H54 (cell line): ENCODE data around the gene PTK7.

Source experiments
- DNase-seq: peaks from one replicate; pipeline ENCODE4 v3.0.0; 2011; ENCODE audit warnings: low spot score, mixed read lengths; ENCODE audit not compliant: insufficient read length
- FAIRE-seq: peaks from 3 replicates; lab custom pipeline; 2011; peaks lifted over from hg19 to GRCh38; lab: Jason Lieb, UNC
- POLR2A ChIP-seq: IDR thresholded peaks from 2 replicates; pipeline ENCODE4 v1.6.1; 2011; ENCODE audit warnings: low read depth, mild to moderate bottlenecking, low read length

PTK7 gene

DNA sequence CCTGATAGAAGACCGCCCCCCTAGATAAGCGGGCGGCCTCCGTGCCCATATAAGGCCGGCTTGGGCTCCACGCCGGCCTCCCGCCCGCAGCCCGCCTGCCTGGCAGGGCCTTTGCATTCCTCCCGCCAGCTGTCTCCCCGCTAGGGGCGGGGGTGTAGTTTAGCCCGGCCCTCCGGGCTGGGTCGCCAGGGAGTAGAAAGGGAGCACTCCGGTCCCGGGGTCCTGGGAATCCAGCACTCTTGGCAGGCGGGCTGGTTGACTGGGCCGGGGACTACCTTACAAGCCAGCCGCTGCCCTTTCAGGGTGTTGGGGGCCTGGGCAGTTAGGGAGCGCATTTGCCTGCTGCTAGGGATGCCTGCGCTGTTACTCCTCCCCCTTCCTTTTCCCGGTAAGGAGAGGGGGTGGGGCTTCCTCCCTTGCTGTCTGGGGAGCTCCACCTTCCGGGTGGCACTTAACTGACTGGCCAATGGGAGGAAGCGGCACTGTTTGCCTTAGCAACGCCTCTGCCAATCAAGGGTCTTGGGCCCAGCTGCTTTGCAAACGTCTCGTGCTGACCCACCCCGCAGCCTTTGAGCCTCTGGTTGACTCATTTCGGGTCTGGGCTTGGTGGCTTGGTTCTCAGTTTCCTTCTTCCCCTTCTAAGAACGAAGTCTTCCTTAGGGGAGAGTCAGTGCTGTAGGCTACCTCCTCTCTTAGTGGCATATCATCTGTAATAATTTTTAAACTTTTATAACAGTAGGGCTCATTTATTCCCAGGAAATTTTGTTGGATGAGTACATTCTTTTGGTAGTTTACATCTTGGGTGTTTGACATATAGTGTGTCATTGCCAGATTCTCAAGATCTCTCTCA lies 98.4 kb downstream of the PTK7 start:
- TF ChIP-seq POLR2A: peak; percentile 59
- FAIRE-seq: peak; percentile 89
- peak; percentile 98 for DNase-seq

DNA sequence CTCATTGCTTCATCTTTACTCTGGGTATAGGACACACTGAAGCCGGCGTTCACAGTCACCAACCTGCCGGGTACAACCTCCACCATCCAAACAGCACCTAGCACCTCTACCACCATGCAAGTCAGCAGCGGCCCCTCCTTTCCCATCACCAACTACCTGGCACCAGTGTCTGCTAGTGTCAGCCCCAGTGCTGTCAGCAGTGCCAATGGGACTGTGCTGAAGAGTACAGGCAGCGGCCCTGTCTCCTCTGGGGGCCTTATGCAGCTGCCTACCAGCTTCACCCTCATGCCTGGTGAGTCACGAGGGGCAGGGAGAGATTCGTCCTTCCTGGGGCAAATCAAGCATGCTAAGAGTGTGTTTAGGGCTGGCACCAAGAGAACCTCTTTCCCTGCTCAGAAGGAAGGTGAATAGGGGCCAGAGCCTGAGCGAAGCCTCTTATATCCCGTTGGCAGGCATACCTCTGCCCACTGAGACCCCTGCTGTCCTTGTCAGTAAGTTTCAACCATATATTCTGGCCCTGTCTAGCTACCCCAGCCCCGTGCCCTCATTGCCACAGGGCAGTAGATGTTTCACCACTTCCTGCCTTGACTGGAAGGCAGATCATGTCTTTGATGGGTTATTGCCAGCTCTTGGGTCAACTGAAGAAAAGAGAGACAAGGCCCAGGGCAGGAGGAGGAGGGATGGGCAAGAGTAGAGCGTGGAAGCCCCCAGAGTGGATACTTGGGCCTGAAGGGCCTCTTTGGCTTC lies 99.7 kb downstream of the PTK7 start:
- FAIRE-seq (no peak), DNase-seq (no peak)
- TF ChIP-seq POLR2A: no peak

DNA sequence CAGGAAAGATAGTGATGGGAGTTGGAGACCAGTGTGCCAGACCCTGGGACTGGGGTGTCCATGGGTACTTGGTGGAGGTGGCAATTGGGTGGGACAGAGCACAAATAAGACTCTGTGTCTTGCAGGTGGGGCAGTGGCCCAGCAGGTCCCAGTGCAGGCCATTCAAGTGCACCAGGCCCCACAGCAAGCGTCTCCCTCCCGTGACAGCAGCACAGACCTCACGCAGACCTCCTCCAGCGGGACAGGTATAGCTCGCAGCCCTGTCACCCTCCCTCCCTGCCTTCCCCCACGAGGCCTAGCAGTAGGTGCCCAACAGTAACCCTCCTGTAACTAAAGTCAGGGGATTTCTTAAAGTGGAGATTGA lies 100.3 kb downstream of the PTK7 start:
- DNase-seq (no peak), FAIRE-seq (no peak)
- TF ChIP-seq POLR2A: no peak

DNA sequence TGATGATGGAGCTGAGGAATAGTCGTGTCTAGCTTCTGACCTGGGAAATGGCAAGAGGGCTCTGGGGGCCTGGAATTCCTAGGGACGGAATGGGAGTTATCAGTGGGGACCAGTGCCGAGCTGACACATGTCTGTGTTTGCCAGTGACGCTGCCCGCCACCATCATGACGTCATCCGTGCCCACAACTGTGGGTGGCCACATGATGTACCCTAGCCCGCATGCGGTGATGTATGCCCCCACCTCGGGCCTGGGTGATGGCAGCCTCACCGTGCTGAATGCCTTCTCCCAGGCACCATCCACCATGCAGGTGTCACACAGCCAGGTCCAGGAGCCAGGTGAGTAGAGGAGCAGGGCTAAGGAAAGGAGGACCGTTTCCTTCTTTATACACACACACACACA lies 102.0 kb downstream of the PTK7 start:
- DNase-seq (no peak), FAIRE-seq (no peak)
- TF ChIP-seq POLR2A: no peak

DNA sequence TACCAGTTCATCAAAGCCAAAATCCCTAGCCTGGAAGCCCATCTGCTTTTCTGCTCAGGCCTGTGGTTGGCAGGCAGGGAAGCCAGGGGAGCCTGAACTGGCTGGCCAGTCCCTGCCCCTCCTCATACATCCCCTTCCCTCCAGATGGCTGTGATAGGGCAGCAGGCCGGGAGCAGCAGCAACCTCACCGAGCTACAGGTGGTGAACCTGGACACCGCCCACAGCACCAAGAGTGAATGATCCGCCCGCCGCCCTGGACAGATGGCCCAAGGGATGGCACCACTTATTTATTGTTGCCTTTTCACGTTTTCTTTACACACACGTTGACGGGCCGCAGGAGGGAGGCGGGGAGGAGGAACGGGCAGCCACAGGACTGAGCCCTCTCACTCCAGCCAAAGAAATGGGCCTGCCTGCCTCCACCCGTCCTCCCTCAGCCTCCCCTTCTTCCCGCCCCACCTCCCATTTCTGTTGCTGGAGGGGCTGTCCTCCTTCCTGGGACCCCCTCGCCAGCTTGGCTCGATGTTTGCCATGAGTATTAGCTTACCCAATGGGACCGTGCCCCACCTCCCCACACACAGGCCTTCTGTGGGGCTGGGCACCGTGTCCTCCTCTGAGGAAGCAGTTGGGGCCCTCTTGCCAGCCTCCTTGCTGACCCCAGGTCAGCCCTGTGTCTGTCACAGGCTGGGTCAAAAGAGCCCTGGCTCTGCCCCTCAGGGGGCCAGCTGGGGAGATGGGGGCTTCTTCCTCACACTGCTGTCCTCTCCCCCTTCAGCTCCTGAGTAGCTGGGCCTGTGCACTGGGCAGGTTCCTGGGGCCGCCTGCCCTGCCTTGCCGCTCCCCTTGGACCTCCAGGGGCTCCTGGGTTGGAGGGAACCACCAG lies 103.1 kb downstream of the PTK7 start:
- no peak for DNase-seq
- no peak for TF ChIP-seq POLR2A
- no peak for FAIRE-seq

DNA sequence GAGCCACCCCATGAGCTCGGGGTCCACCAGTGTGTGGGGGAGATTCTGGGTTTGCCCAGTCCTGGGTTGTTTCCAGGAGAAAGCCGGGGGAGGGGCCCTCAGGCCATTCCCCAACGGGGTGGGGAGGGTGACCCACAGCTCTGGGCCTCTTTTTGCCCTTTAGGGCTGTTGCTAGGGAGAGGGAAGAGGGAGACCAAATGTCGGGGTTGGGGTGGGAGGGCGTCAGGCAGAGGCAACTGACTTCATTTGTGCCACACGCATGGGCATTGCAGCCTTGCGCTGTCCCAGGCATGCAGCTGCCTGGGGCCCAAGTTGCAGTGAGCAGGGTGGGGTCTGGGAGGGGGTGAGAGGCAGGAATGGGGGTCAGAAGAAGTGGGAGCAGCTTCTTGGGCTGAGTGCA lies 103.9 kb downstream of the PTK7 start:
- TF ChIP-seq POLR2A: no peak
- FAIRE-seq: no peak
- DNase-seq: no peak

DNA sequence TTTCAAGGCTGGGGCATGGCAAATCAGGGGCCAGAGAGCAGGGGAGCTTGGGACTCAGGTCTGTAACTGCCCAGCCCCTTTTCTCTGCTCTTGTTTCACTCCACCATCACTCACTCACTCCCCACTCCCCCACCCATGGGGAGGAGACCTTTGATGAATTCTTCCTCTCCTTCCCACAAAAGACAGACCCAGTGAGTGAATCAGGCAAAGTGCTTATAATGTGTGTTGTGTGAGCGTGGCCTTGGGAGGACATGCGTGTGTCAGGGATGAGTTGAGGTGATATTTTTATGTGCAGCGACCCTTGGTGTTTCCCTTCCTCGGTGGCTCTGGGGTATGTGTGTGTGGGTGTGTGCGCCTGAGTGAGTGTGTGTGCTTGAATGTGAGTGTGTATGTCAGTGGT lies 104.9 kb downstream of the PTK7 start:
- DNase-seq: no peak
- no peak for TF ChIP-seq POLR2A
- FAIRE-seq: no peak

DNA sequence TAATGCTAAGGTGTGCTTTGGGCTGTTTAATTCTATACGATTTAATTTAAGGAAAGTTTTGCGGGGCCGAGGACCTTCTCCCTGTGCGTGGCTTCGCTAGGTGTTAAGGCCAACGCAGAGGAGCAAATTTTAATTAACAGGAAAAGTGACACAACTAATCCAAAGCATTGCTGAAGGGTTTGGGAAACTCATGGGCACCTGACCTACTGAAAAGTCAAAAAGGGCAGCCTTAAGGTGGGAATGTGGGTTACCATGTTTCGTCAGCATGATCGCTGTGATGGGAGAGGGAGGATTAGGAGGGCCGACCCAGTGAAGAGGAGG lies 105.5 kb downstream of the PTK7 start:
- no peak for TF ChIP-seq POLR2A

DNA sequence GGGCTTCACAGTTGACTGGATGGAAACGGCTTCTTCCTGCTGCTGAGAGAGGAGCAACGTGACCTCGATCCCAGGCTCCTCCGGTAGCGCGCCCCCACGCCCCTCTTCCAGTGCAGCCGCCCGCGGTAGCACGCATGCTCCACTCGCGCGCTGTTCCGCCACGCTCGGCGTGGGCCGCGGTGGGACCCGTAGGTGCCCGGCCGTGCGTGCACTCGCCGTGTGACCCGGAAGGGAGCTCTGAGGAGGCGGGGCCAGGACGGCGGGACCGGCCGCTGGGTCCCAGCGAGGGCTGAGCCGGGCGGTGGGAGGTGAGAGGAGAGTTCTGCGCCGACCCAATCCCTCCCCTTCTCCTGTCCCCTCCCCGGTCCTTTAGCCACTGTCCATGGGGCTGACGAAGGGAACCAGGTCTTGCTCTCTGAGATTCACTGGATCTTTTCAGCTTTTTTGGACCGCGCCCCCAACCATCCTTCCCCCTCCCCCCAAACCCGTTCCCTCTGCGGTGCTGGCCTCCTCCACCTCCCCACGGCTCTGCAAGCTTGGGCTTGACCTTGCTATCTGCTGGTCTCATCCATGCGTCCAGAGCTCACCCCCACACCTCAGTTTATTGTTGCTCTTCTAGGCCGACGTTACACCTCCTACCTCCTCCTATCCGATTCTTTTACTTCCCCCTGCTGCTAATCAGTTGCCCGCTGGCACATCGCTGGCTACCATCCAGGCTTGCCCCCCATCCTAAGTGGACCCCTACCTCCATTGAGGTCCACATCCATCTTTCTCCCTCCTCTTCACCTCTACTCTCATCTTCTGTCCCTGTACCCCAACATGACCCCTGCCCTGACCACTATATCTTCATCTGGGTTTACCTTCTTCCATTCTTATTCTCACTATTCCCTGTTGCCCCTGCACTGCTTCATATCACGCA lies 106.1 kb downstream of the PTK7 start, which contains the start of gene CUL9:
TSS of gene CUL9 (plus strand) at position 255 of the 919 bp plus-strand sequence. CDS start 2,115 bp downstream, outside the sequence.
- peak; percentile 54 for TF ChIP-seq POLR2A
- FAIRE-seq: no peak

More for the DNA sequence above, 105.5 kb downstream of the PTK7 start:
- FAIRE-seq (no peak), DNase-seq (no peak)

DNA sequence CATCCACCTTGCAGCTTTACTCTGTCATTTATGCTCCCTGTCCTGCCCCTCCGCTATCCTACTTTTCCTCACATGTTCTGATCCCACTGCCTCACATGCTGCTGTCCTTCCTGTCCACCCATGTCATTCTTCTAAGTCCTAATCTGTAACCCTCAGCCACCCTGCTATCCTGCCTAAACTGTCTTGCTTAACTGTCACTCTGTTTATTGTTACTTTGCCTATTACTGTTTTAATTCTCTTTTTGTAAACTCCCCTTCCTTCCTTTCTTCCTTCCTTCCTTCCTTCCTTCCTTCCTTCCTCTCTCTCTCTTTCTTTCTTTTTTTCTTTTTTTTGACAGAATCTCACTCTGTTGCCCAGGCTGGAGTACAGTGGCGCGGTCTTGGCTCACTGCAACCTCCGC lies 107.3 kb downstream of the PTK7 start:
- DNase-seq (no peak), FAIRE-seq (no peak)
- no peak for TF ChIP-seq POLR2A

More for the DNA sequence above, 106.1 kb downstream of the PTK7 start, which contains the start of gene CUL9:
- DNase-seq: peak; percentile 82

DNA sequence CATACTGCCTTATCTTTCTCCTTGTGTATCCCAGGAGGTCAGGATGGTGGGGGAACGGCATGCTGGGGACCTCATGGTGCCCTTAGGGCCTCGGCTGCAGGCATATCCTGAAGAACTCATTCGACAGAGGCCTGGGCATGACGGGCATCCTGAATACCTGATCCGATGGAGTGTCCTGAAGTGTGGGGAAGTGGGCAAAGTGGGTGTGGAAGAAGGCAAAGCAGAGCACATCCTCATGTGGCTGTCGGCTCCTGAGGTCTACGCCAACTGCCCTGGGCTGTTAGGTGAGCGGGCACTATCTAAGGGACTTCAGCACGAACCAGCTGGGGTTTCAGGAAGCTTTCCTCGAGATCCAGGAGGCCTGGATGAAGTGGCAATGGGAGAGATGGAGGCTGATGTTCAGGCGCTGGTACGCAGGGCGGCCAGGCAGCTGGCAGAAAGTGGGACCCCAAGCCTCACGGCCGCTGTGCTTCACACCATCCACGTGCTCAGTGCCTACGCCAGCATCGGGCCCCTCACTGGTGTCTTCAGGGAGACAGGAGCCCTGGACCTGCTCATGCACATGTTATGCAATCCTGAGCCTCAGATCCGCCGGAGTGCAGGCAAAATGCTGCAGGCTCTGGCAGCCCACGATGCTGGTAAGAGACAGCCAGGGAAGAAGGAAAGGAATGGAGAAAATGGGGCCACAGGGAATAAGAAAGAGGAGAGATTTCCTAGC lies 108.3 kb downstream of the PTK7 start:
- no peak for DNase-seq
- no peak for TF ChIP-seq POLR2A
- no peak for FAIRE-seq

DNA sequence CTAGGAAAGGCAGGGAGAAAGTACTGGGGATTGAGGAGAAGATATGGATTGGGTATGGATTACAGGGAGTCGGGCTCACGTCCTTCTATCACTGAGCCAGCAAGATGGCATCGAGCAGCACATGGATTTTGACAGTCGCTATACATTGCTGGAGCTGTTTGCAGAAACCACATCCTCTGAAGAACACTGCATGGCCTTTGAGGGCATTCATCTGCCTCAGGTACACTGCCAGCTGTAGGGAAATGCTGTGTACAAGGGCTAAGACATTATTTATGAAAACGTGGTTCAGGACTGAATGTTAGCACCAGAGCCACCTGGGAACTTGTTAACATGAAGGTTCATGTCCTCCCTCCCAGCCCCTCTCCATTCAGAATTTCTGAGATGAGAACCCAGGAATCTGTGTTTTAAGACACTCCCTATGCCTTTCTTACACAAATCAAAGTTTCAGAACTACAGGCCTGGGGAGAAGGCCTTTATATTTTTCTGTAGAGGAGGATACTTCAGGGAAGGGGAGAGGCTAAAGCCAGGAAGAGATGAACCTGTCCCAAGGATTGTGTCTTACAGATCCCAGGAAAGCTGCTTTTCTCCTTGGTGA lies 109.4 kb downstream of the PTK7 start:
- no peak for FAIRE-seq
- no peak for DNase-seq
- TF ChIP-seq POLR2A: no peak
